Progenitor cell of endocrine pancreas (in vitro differentiated cells): ENCODE data around the gene CCNL1. TPM values are rescaled to one million over a fixed set of nuclear protein-coding genes. Genes with fewer than 3 reads are reported as not detected.

Experiments used
- DNase-seq: peaks from one replicate; pipeline ENCODE4 v3.0.0; 2021; ENCODE audit warnings: low spot score; ENCODE audit not compliant: unreplicated experiment
- H3K27ac Mint-ChIP-seq: 2 replicates; pipeline ENCODE4 v1.8.0; 2021; ENCODE audit warnings: mild to moderate bottlenecking, moderate library complexity, mixed read lengths
- H3K27me3 Mint-ChIP-seq: 2 replicates; pipeline ENCODE4 v1.8.0; 2021; ENCODE audit warnings: mixed read lengths
- H3K36me3 Mint-ChIP-seq: 2 replicates; pipeline ENCODE4 v1.8.0; 2022; ENCODE audit warnings: mixed read lengths; ENCODE audit not compliant: insufficient read depth
- H3K4me1 Mint-ChIP-seq: 2 replicates; pipeline ENCODE4 v1.8.0; 2021; ENCODE audit warnings: low read depth, mixed read lengths
- H3K4me3 Mint-ChIP-seq: 2 replicates; pipeline ENCODE4 v1.8.0; 2021; ENCODE audit warnings: low read depth, mild to moderate bottlenecking, moderate library complexity, mixed read lengths
- H3K9me3 Mint-ChIP-seq: 2 replicates; pipeline ENCODE4 v1.8.0; 2021; ENCODE audit warnings: low read depth, mixed read lengths
- total RNA-seq: library from RNA; stranded (reverse); gene quantifications from 2 replicates; pipeline ENCODE4 v1.2.1, GENCODE V29; 2021
- TF ChIP-seq, protein P1 (sequence below): fragments of 200-600 bp; sonication (generic); IDR thresholded peaks from one replicate; pipeline ENCODE4 v1.5.0; 2021; ENCODE audit warnings: antibody characterized with exemption, mild to moderate bottlenecking; ENCODE audit not compliant: unreplicated experiment

CCNL1 gene
- total RNA-seq, 1 donor from 2014 or later, result 157 TPM

DNA sequence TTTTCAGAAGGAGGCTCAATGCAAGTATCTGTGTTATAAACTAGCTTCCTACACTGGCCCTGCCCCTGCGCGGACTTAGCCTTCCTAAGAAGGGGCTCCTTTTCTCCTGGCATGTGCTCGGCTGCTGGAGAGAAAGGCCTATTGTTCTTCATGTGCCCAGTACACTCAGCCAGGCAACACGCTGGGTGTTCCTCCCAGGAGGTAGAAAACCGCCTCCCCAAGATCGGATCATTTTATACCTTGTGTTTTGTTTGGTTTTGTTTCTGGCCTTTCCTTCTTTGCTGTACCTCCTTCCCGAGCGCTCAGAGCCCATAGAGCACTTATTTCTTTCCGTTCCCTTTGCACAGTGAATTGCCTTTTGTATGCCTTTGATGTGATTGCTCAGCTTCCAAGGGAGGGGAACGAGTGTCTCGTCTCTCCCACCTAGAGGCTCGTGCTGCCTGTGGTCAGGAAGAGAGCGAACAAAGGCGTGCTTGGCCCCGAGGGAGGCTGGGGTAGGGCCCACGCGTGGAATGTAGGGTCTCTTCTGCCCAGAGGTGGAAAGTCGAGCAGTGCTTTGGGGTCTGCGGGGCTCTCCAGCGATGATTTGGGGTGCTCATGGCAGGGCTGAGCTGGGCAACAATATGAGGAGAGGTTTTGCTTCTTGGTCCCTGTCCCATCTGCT is 30.0 kb downstream of the CCNL1 start:
- peak overlapping the region; percentile 95 for H3K27ac Mint-ChIP-seq
- no peaks in the 10 kb centered on the region for H3K9me3 Mint-ChIP-seq
- no peak for DNase-seq
- peaks cover 52% of the 10 kb centered on the region for H3K4me1 Mint-ChIP-seq
- TF ChIP-seq, protein P1, sequence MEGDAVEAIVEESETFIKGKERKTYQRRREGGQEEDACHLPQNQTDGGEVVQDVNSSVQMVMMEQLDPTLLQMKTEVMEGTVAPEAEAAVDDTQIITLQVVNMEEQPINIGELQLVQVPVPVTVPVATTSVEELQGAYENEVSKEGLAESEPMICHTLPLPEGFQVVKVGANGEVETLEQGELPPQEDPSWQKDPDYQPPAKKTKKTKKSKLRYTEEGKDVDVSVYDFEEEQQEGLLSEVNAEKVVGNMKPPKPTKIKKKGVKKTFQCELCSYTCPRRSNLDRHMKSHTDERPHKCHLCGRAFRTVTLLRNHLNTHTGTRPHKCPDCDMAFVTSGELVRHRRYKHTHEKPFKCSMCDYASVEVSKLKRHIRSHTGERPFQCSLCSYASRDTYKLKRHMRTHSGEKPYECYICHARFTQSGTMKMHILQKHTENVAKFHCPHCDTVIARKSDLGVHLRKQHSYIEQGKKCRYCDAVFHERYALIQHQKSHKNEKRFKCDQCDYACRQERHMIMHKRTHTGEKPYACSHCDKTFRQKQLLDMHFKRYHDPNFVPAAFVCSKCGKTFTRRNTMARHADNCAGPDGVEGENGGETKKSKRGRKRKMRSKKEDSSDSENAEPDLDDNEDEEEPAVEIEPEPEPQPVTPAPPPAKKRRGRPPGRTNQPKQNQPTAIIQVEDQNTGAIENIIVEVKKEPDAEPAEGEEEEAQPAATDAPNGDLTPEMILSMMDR, result no peak
- H3K27me3 Mint-ChIP-seq, result no peaks in the 10 kb centered on the region
- H3K36me3 Mint-ChIP-seq, result no peaks in the 10 kb centered on the region
- no peak overlapping the region for H3K4me3 Mint-ChIP-seq

DNA sequence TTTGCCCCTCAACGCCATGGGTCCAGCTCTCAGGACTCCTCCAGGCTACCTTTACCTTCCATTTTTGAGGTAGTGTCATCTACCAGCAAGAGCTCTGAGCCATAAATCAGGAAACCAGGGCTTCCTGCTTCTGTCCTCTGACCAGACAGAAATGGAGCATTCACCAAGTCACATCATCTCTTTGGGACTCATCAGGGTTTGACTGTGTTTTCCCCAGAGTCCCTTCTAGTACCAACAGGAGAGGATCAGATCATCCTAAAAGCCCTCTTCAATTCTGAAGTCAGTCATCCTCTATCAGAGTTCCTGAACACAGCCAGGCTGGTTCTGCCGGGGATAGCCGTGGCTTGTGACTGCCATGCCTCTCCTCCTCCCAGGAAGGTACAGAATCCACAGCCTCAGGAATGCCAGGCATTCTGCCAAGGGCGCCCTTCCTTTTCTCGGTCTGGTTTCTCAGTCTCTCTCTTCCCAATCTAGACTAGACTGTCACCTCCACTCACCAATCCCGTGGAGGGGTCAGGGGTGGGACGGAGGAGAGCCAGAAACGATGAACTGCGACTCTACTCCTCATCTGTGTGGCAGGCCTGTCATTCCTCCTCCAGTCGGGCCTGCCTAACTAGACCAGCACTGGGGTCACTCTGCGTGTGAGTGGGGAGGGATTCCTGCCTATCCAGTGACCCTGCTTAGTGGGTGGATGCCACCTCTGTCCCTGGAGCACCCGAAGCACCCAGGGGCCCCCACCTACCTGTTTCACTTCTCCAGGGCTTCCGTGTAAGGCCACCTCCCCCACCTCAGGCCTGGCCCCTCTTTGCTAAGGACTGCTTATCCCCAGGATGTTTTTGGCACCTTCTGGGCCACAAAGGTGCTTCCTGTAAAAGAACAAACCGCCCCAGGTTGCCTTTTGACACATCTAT is 30.9 kb downstream of the CCNL1 start:
- H3K27me3 Mint-ChIP-seq, result no peaks in the 10 kb centered on the region
- no peak overlapping the region for H3K4me3 Mint-ChIP-seq
- H3K36me3 Mint-ChIP-seq, result no peaks in the 10 kb centered on the region
- TF ChIP-seq, protein P1, result no peak
- peak overlapping the region; percentile 57 for H3K27ac Mint-ChIP-seq
- DNase-seq, result no peak
- H3K4me1 Mint-ChIP-seq, result peaks cover 56% of the 10 kb centered on the region
- no peaks in the 10 kb centered on the region for H3K9me3 Mint-ChIP-seq

DNA sequence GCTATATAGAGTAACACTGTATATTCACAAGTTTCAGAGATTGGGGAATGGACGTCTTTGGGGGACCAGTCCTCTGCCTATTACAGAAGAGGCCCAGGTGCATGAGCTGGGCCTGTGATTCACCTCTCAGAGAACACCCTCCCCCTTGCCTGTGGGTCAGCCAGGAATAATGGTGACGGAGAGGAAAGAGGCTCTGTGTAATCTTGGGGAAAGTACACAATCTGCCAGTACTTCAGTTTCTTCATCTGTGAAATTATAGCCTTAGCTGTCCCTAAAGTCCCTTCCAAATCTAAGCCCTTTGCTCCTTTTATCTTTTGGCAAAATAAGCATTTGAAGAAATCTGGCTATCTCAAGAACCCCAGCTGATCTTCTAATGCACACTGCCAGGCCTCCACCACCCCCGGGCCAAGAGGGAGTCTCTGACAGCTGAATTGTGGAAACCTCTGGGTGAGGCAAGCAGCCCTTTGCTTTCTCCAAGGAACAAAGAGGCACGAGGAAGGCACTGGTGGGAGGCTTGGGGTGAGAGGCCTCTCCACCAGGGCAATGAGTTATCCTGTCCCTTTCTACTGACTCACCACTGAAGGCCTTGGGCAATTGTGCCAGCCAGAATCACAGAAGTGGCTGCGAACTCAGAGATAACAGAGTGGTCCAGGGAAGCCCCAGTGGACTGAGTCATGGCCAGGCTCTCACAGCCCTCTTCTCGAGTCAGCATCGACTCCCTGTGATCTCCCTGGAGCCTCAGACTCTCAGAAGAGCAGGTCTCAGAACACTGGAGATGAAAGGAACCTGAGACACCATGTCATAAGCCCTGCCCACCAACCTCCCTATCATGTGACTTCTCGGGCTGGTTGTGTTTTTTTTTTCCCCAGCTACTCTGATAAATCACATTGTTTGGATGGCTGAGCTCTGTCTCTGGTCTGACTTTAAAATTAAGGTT is 31.8 kb downstream of the CCNL1 start:
- Mint-ChIP-seq H3K27me3 (no peaks in the 10 kb centered on the region), H3K36me3 (no peaks in the 10 kb centered on the region), H3K4me3 (no peak overlapping the region), H3K4me1 (peaks cover 53% of the 10 kb centered on the region), H3K9me3 (no peaks in the 10 kb centered on the region), H3K27ac (peak overlapping the region; percentile 64)
- TF ChIP-seq, protein P1, result no peak
- DNase-seq, result no peak

DNA sequence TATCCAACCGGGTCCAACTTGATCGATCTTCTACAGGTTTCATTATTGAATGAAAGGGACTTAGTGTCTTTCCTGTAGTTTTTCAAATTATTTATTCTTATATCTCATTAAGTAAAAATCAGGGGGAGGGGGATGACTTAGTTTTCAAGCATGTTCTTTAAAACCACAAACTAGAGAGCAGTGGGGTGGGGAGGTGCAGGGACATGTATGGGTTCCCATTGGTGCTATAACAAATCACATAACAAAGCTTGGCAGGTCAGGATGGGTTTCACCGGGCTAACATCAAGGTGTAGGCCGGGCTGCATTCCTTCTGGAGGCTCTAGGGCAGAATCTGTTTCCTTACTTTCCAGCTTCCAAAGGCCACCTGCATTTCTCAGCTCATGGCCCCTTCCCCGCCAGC is 32.7 kb downstream of the CCNL1 start:
- H3K36me3 Mint-ChIP-seq, result no peaks in the 10 kb centered on the region
- no peak for DNase-seq
- H3K27me3 Mint-ChIP-seq, result no peaks in the 10 kb centered on the region
- H3K9me3 Mint-ChIP-seq, result no peaks in the 10 kb centered on the region
- H3K27ac Mint-ChIP-seq, result no peak overlapping the region
- H3K4me1 Mint-ChIP-seq, result peaks cover 56% of the 10 kb centered on the region
- H3K4me3 Mint-ChIP-seq, result no peak overlapping the region
- TF ChIP-seq, protein P1, result no peak

DNA sequence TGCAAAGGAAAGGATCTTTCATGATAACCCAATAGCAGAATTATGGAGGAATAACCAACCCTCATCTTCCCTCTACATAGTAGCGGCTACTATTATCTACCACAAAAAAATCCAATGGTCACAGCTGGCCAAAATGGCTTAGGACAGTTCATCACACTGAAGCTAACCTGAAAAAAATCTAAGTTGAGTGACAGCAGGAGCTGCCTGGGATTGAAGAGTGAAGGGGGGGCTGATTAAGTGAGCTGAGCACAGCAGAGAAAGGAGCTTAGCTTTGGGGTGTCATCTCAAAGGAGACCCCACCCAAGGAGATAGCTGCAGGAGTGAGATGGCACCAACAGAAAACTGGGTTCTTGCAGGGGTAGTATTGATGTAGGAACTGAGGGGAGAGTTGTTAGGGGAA is 33.6 kb downstream of the CCNL1 start:
- Mint-ChIP-seq H3K9me3 (no peaks in the 10 kb centered on the region), H3K27ac (peak overlapping the region; percentile 22), H3K4me1 (peaks cover 65% of the 10 kb centered on the region), H3K4me3 (no peak overlapping the region), H3K27me3 (no peaks in the 10 kb centered on the region), H3K36me3 (no peaks in the 10 kb centered on the region)
- TF ChIP-seq, protein P1, result no peak
- DNase-seq, result no peak
